Thoracic aorta (tissue), 2 donors: ENCODE measurements around the gene UBE2Q1. TPM values are rescaled to one million over a fixed set of nuclear protein-coding genes. Genes with fewer than 3 reads are reported as not detected.

Experiments
- ATAC-seq: fragments of 150-250 bp; one replicate; pipeline ENCODE4 v1.8.0; 2017; ENCODE audit warnings: low read depth; ENCODE audit not compliant: insufficient number of reproducible peaks, low FRiP score
- DNase-seq: peaks from one replicate; pipeline ENCODE4 v3.0.0-alpha.2; 2020; ENCODE audit warnings: low spot score
- H3K27ac ChIP-seq, 2 donors: fragments of 200-600 bp; sonication (generic); 1 replicate in 1 of 2; 2 replicates in 1 of 2; pipeline ENCODE4 v1.5.1; 2016; ENCODE audit warnings: mild to moderate bottlenecking in 2 of 2, moderate library complexity in 2 of 2
- H3K27me3 ChIP-seq: fragments of 200-600 bp; sonication (generic); replicated peaks from 2 replicates; pipeline ENCODE4 v1.6.0; 2016; ENCODE audit warnings: mild to moderate bottlenecking; ENCODE audit not compliant: insufficient read depth
- H3K36me3 ChIP-seq: fragments of 200-600 bp; sonication (generic); one replicate; pipeline ENCODE4 v1.5.1; 2016
- H3K4me1 ChIP-seq, 2 donors: fragments of 200-600 bp; sonication (generic); 1 replicate in 1 of 2; 2 replicates in 1 of 2; pipeline versions ENCODE4 v1.5.1 to v1.6.0; 2016; ENCODE audit warnings: low read depth in 2 of 2, mild to moderate bottlenecking in 1 of 2; ENCODE audit not compliant: control insufficient read depth in 1 of 2
- H3K4me3 ChIP-seq: fragments of 200-600 bp; sonication (generic); 2 replicates; pipeline ENCODE4 v1.5.1; 2016; ENCODE audit warnings: mild to moderate bottlenecking
- H3K9me3 ChIP-seq: fragments of 200-600 bp; sonication (generic); 2 replicates; pipeline ENCODE4 v1.5.1; 2016
- total RNA-seq, 2 donors: library from RNA; depleted of rRNA; stranded (reverse); fragments of >200 nt; gene quantifications; one replicate each; pipeline versions ENCODE4 v1.1.0 to v1.2.3, GENCODE V29; 2016
- TF ChIP-seq, protein P1 (sequence below): fragments of 200-600 bp; sonication (generic); IDR thresholded peaks from one replicate; pipeline ENCODE4 v1.5.1; 2019; ENCODE audit warnings: antibody characterized with exemption

The UBE2Q1 gene
- total RNA-seq, 2 donors from 2014 or later, result 28.4 to 49.5 TPM

DNA sequence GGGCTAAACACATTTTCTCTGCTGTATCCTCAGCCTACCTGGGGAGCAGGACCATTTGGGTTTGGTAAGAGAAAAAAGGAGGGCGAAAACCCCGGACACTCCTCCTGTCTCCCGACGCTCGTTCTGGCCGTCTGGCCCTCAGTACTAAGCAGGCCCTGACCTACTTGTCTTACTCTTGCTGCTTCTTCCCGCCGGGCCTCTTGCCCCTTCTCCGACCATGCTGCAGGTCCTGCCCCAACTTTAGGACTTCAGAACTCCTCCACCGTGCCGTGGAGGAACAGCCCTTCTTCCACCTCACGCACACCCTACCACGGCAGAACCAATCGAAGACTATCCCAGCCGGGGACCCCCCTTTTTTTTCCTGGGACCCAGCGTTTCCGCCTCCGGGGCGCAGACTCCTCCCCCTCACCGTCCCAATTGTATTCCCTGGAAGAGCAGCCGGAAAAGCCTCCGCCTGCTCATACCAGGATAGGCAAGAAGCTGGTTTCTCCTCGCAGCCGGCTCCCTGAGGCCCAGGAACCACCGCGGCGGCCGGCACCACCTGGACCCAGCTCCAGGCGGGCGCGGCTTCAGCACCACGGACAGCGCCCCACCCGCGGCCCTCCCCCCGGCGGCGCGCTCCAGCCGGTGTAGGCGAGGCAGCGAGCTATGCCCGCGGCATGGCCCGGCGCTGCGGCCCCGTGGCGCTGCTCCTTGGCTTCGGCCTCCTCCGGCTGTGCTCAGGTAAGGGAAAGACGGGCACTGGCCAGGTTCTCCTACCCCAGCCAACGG, 9.1 kb upstream of the UBE2Q1 start, which contains the start of gene CHRNB2:
TSS of gene CHRNB2 (plus strand) at position 393 of the 771 bp plus-strand sequence. CDS start at position 660, 267 bp downstream.
- H3K9me3 ChIP-seq, result no peaks in the 10 kb centered on the region
- H3K27me3 ChIP-seq, result no peaks in the 10 kb centered on the region
- peaks cover 3 to 11% of the 10 kb centered on the region in 2 donors for H3K4me1 ChIP-seq
- DNase-seq (no peak), ATAC-seq (no peak)
- H3K4me3 ChIP-seq, result peak within 1 kb of the TSS; percentile 48
- TF ChIP-seq, protein P1, sequence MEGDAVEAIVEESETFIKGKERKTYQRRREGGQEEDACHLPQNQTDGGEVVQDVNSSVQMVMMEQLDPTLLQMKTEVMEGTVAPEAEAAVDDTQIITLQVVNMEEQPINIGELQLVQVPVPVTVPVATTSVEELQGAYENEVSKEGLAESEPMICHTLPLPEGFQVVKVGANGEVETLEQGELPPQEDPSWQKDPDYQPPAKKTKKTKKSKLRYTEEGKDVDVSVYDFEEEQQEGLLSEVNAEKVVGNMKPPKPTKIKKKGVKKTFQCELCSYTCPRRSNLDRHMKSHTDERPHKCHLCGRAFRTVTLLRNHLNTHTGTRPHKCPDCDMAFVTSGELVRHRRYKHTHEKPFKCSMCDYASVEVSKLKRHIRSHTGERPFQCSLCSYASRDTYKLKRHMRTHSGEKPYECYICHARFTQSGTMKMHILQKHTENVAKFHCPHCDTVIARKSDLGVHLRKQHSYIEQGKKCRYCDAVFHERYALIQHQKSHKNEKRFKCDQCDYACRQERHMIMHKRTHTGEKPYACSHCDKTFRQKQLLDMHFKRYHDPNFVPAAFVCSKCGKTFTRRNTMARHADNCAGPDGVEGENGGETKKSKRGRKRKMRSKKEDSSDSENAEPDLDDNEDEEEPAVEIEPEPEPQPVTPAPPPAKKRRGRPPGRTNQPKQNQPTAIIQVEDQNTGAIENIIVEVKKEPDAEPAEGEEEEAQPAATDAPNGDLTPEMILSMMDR, result no peak
- no peak within 1 kb of the TSS for H3K27ac ChIP-seq
- H3K36me3 ChIP-seq, result no peaks in the 10 kb centered on the region

GRCh38 chr1:154565876-154566275, 7.4 kb upstream of the UBE2Q1 start:
- H3K4me3 ChIP-seq, result no peak overlapping the region
- no peak overlapping the region for H3K27ac ChIP-seq
- H3K9me3 ChIP-seq, result no peaks in the 10 kb centered on the region
- ATAC-seq, result no peak
- H3K4me1 ChIP-seq, result peaks cover 3 to 11% of the 10 kb centered on the region in 2 donors
- H3K36me3 ChIP-seq, result no peaks in the 10 kb centered on the region
- no peak for DNase-seq
- TF ChIP-seq, protein P1, result no peak
- H3K27me3 ChIP-seq, result no peaks in the 10 kb centered on the region

GRCh38 chr1:154559466-154560044, 1.1 kb upstream of the UBE2Q1 start:
- ATAC-seq, result peak; percentile 57
- peaks cover 12 to 25% of the 10 kb centered on the region in 2 donors for H3K4me1 ChIP-seq

DNA sequence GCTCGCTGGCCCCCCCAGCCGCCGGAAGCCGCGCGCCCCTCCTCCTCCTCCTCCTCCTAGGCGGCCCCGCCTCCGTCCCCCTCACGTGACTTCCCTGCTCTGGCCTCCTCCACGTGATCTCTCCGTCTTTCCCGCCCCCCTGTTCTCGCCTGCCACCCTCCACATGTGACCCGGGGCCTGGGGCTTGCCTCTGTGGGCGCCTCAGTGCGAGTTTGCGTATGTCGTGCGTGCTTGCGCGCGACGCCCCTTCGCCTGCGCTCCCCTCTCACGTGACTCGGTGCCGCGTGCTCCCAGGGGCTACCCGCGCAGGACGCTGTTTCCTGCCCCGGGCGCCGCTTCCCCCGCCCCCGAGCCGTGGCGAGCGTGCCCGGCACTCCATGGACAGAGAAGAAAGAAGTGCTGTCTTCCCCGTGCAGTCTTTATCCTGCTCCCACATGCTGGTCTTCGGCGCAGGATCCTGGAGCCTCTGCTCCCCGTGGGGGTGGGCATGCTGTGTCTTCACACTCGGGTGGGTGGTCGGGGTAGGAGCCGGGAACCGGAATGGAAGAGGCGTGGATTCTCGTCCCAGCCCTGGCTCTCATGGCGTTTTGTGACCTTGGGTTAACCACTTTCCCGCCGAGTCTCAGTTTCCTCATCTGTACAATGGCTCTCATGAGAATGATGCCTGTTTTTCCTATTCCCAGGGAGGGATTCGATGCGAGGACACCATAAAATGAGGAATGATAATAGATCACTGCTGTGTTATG, 431 bp upstream of the UBE2Q1 start:
- peak overlapping the region; percentile 70 to 92 for H3K27ac ChIP-seq
- no peaks in the 10 kb centered on the region for H3K9me3 ChIP-seq
- peaks cover 19% of the 10 kb centered on the region for H3K36me3 ChIP-seq
- no peaks in the 10 kb centered on the region for H3K27me3 ChIP-seq
- TF ChIP-seq, protein P1, result no peak
- peak overlapping the region; percentile 92 for H3K4me3 ChIP-seq
- H3K4me1 ChIP-seq, result peaks cover 12 to 25% of the 10 kb centered on the region in 2 donors
- DNase-seq (peak; percentile 97), ATAC-seq (peak; percentile 90)

More at GRCh38 chr1:154559466-154560044, 1.1 kb upstream of the UBE2Q1 start:
- no peaks in the 10 kb centered on the region for H3K27me3 ChIP-seq
- peak overlapping the region; percentile 92 for H3K4me3 ChIP-seq
- TF ChIP-seq, protein P1, result peak; percentile 93
- H3K27ac ChIP-seq, result peak overlapping the region; percentile 70 to 92
- H3K36me3 ChIP-seq, result peaks cover 12% of the 10 kb centered on the region
- H3K9me3 ChIP-seq, result no peaks in the 10 kb centered on the region
- peak; percentile 60 for DNase-seq
